ENCODE data around the gene WBP1.
"Not testable (repeated sequence)": the region's sequence is repeated elsewhere in the genome, so short reads cannot be mapped to it uniquely, and the experiment has no call there.

Gene WBP1

DNA sequence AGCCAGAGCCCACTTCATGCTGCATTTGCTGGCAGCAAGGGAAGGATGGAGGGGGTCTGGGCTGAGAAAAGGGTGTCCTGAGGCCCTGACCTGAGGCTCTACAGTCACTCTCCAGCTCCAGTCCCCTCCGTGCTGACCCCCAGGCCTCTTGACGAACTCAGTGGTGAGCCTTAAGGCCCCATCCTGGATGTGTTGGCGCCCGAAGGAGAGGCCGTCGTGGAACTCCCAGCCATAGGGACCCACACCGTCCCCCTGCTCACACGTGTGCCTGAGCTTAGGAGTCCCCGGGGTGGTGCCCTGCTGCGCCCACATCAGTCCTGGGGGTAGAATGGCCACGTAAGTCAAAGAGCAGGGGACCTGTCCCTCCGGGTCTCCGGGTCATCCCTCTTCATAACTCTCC lies 6.2 kb downstream of the WBP1 start:
- TF ChIP-seq OSR1 (CRISPR knock-in tag; IDR thresholded peaks at IDR 0.05), result no peak
- no peak for TF ChIP-seq TSHZ2 (CRISPR knock-in tag; IDR thresholded peaks at IDR 0.05)
- no peak for TF ChIP-seq PPARA (CRISPR knock-in tag; IDR thresholded peaks at IDR 0.05; ENCODE audit: borderline replicate concordance)
- TF ChIP-seq ZNF565 (CRISPR knock-in tag; conservative IDR thresholded peaks at IDR 0.05; ENCODE audit: low read depth), result no peak
- TF ChIP-seq ESRRG (CRISPR knock-in tag; IDR thresholded peaks at IDR 0.05), result no peak
- peak; percentile 16 for ATAC-seq

DNA sequence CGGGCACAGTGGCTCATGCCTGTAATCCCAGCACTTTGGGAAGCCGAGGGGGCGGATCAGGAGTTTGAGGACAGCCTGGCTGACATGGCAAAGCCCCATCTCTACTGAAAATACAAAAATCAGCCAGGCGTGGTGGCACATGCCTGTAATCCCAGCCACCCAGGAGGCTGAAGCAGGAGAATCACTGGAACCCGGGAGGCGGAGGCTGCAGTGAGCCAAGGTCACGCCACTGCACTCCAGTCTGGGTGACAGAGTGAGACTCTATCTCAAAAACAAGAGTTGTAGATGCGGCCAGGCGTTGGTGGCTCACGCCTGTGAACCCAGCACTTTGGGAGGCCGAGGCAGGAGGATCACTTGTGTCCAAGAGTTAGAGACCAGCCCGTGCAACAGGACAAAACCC lies 12.5 kb downstream of the WBP1 start:
- ATAC-seq, result not testable (repeated sequence)

- ATAC-seq, result peak; percentile 3; the same call in 2 of the 3 replicates
- TF ChIP-seq, protein P1, sequence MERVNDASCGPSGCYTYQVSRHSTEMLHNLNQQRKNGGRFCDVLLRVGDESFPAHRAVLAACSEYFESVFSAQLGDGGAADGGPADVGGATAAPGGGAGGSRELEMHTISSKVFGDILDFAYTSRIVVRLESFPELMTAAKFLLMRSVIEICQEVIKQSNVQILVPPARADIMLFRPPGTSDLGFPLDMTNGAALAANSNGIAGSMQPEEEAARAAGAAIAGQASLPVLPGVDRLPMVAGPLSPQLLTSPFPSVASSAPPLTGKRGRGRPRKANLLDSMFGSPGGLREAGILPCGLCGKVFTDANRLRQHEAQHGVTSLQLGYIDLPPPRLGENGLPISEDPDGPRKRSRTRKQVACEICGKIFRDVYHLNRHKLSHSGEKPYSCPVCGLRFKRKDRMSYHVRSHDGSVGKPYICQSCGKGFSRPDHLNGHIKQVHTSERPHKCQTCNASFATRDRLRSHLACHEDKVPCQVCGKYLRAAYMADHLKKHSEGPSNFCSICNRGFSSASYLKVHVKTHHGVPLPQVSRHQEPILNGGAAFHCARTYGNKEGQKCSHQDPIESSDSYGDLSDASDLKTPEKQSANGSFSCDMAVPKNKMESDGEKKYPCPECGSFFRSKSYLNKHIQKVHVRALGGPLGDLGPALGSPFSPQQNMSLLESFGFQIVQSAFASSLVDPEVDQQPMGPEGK (CRISPR knock-in tag; IDR thresholded peaks at IDR 0.05; ENCODE audit: borderline replicate concordance), result no peak
- TF ChIP-seq TCF4 (CRISPR knock-in tag; IDR thresholded peaks at IDR 0.05; ENCODE audit: borderline replicate concordance), result no peak
- no peak for TF ChIP-seq PPARA (CRISPR knock-in tag; IDR thresholded peaks at IDR 0.05; ENCODE audit: borderline replicate concordance)
- no peak for TF ChIP-seq ZFP30 (CRISPR knock-in tag; IDR thresholded peaks at IDR 0.05)
- no peak for TF ChIP-seq OSR1 (CRISPR knock-in tag; IDR thresholded peaks at IDR 0.05)
Measured at GRCh38 chr2:74471332-74472065, 13.3 kb downstream of the WBP1 start.

- peak; percentile 91 for ATAC-seq
- 0 out of 2 replicates have a peak, but pooled peaks have one; percentile 11 for TF ChIP-seq RARB (CRISPR knock-in tag; IDR thresholded peaks at IDR 0.05)
- TF ChIP-seq, protein P2, sequence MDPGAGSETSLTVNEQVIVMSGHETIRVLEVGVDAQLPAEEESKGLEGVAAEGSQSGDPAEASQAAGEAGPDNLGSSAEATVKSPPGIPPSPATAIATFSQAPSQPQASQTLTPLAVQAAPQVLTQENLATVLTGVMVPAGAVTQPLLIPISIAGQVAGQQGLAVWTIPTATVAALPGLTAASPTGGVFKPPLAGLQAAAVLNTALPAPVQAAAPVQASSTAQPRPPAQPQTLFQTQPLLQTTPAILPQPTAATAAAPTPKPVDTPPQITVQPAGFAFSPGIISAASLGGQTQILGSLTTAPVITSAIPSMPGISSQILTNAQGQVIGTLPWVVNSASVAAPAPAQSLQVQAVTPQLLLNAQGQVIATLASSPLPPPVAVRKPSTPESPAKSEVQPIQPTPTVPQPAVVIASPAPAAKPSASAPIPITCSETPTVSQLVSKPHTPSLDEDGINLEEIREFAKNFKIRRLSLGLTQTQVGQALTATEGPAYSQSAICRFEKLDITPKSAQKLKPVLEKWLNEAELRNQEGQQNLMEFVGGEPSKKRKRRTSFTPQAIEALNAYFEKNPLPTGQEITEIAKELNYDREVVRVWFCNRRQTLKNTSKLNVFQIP (CRISPR knock-in tag; IDR thresholded peaks at IDR 0.05; ENCODE audit: borderline replicate concordance, low read depth), result 0 out of 2 replicates have a peak, but pooled peaks have one; percentile 70
- TF ChIP-seq TCF4 (CRISPR knock-in tag; IDR thresholded peaks at IDR 0.05; ENCODE audit: borderline replicate concordance), result 0 out of 2 replicates have a peak, but pooled peaks have one; percentile 15
- TF ChIP-seq SNAI2 (CRISPR knock-in tag; IDR thresholded peaks at IDR 0.05), result no peak
- peak; percentile 86 for TF ChIP-seq GLIS3 (CRISPR knock-in tag; IDR thresholded peaks at IDR 0.05)
- peak; percentile 61; the same call in 1 of the 2 replicates for TF ChIP-seq ZFP3 (CRISPR knock-in tag; IDR thresholded peaks at IDR 0.05)
Measured at GRCh38 chr2:74472086-74472944, 14.1 kb downstream of the WBP1 start, which contains the start of gene MRPL53. Gene MRPL53 (minus strand): TSS chr2:74472680. CDS start chr2:74472660, 20 bp downstream.

- peak; percentile 4 for ATAC-seq
- no peak for TF ChIP-seq BACH2 (CRISPR knock-in tag; IDR thresholded peaks at IDR 0.05; ENCODE audit: borderline replicate concordance)
- TF ChIP-seq, protein P1 (CRISPR knock-in tag; IDR thresholded peaks at IDR 0.05; ENCODE audit: borderline replicate concordance), result no peak
- TF ChIP-seq ZC3H10 (CRISPR knock-in tag; IDR thresholded peaks at IDR 0.05), result no peak
- no peak for TF ChIP-seq ZNF70 (CRISPR knock-in tag; IDR thresholded peaks at IDR 0.05)
- no peak for TF ChIP-seq CSRNP3 (CRISPR knock-in tag; IDR thresholded peaks at IDR 0.05)
- TF ChIP-seq CREB5 (CRISPR knock-in tag; IDR thresholded peaks at IDR 0.05; ENCODE audit: low read depth), result no peak
- TF ChIP-seq OSR1 (CRISPR knock-in tag; IDR thresholded peaks at IDR 0.05), result no peak
- no peak for TF ChIP-seq RARB (CRISPR knock-in tag; IDR thresholded peaks at IDR 0.05)
- TF ChIP-seq ARNTL (CRISPR knock-in tag; IDR thresholded peaks at IDR 0.05; ENCODE audit: borderline replicate concordance, low read depth), result no peak
Measured at GRCh38 chr2:74472945-74473258, 14.7 kb downstream of the WBP1 start.
